Activated T-helper 2 cell treated with anti-CD3 and anti-CD28 coated beads, Interferon-gamma antibody, Interleukin-2, Interleukin-4, amounts not matched to agents 10 μg/mL and 5 μg/mL and 100 μg/mL, durations not matched to agents 14 hours and 24 hours and 36 hours (primary cell): ENCODE results near the gene LINGO1. TPM values are rescaled to one million over a fixed set of nuclear protein-coding genes. Genes with fewer than 3 reads are reported as not detected.

ENCODE experiments used
- DNase-seq: peaks from one replicate; pipeline ENCODE4 v3.0.0; 2021; ENCODE audit warnings: low spot score
- H3K27ac Mint-ChIP-seq: one replicate; pipeline ENCODE4 v1.8.0; 2021; ENCODE audit warnings: mixed read lengths
- H3K27me3 Mint-ChIP-seq: one replicate; pipeline ENCODE4 v1.8.0; 2021; ENCODE audit warnings: low read depth, mixed read lengths
- H3K36me3 Mint-ChIP-seq: one replicate; pipeline ENCODE4 v1.8.0; 2021; ENCODE audit warnings: low read depth, mixed read lengths
- H3K4me1 Mint-ChIP-seq: one replicate; pipeline ENCODE4 v1.8.0; 2021; ENCODE audit warnings: low read depth, mixed read lengths
- H3K4me3 Mint-ChIP-seq: one replicate; pipeline ENCODE4 v1.8.0; 2021; ENCODE audit warnings: low read depth, mild to moderate bottlenecking, moderate library complexity, mixed read lengths
- H3K9me3 Mint-ChIP-seq: one replicate; pipeline ENCODE4 v1.8.0; 2021; ENCODE audit warnings: mixed read lengths
- intact Hi-C: fragments of 100-400 bp; cut with micrococcal nuclease; formaldehyde crosslinking; loops from one replicate; pipeline ENCODE4 v1.15.1; 2023
- total RNA-seq: library from RNA; stranded (reverse); gene quantifications from 2 replicates; pipeline ENCODE4 v1.2.3, GENCODE V29; 2022

The LINGO1 gene
- total RNA-seq, 1 donor from 2014 or later, result not detected

GRCh38 chr15:77625376-77625775 is 7.3 kb downstream of the LINGO1 start:
- Mint-ChIP-seq H3K4me3 (no peak overlapping the region), H3K27ac (no peak overlapping the region), H3K4me1 (no peaks in the 10 kb centered on the region), H3K27me3 (peaks cover 19% of the 10 kb centered on the region), H3K36me3 (no peaks in the 10 kb centered on the region), H3K9me3 (no peaks in the 10 kb centered on the region)
- DNase-seq, result no peak
- intact Hi-C loops, result no loop called here

- H3K27me3 Mint-ChIP-seq, result peaks cover 15% of the 10 kb centered on the region
- intact Hi-C loops, result no loop called here
- DNase-seq, result no peak
- no peaks in the 10 kb centered on the region for H3K36me3 Mint-ChIP-seq
- H3K9me3 Mint-ChIP-seq, result no peaks in the 10 kb centered on the region
- no peak overlapping the region for H3K27ac Mint-ChIP-seq
- no peaks in the 10 kb centered on the region for H3K4me1 Mint-ChIP-seq
- H3K4me3 Mint-ChIP-seq, result no peak overlapping the region
These were observed 7.8 kb downstream of the LINGO1 start for GRCh38 chr15:77624868-77625267.

- no peaks in the 10 kb centered on the region for H3K36me3 Mint-ChIP-seq
- intact Hi-C loops, result no loop called here
- H3K4me1 Mint-ChIP-seq, result no peaks in the 10 kb centered on the region
- peaks cover 6% of the 10 kb centered on the region for H3K27me3 Mint-ChIP-seq
- H3K9me3 Mint-ChIP-seq, result no peaks in the 10 kb centered on the region
- no peak overlapping the region for H3K27ac Mint-ChIP-seq
- no peak for DNase-seq
- no peak overlapping the region for H3K4me3 Mint-ChIP-seq
These were observed 8.8 kb downstream of the LINGO1 start for GRCh38 chr15:77623755-77624524.

DNA sequence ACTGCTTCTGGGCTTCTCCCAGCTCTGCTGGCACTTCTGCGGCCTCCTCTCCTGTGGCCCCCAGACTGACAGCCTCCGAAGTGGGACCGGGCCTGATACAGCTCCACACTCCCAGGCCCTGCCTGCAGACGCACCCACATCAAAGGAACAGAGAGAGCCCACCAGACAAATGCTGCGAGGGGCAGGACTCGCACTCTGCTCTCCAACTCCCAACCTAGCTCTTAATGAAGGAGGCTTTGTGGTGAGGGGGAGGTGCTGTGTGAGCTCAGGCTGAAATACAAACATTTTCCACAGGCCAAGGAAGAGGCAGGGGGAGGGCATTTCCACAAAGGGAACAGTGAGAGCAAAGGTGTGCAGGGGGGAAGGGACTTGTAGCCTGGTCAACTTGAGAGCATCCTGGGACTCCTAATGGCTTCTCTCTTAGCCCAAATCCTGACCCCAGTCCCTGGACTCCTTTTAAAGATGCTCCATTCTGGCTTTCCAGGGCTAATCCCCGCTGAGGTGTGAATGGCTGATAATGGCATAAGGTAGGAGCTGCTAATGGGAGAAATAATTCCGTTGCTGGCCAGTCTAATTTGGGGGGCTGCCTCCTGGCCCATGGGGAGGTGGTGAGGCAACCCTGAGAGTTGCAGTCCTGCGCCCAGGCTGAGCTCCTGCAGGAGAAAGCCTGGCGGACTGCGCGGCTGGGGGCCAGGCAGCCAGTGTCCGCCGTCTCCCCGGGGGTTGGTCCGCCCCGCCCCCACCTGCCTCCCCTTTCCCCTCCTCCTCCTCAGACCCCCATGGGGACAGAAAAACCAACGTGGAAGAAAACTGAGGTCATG is 9.6 kb downstream of the LINGO1 start:
- H3K36me3 Mint-ChIP-seq, result no peaks in the 10 kb centered on the region
- no peak overlapping the region for H3K4me3 Mint-ChIP-seq
- no peak for DNase-seq
- intact Hi-C loops, result no loop called here
- H3K4me1 Mint-ChIP-seq, result no peaks in the 10 kb centered on the region
- no peaks in the 10 kb centered on the region for H3K9me3 Mint-ChIP-seq
- no peak overlapping the region for H3K27ac Mint-ChIP-seq
- peaks cover 3% of the 10 kb centered on the region for H3K27me3 Mint-ChIP-seq

- no peak overlapping the region for H3K27ac Mint-ChIP-seq
- intact Hi-C loops, result no loop called here
- no peak overlapping the region for H3K4me3 Mint-ChIP-seq
- H3K36me3 Mint-ChIP-seq, result no peaks in the 10 kb centered on the region
- H3K4me1 Mint-ChIP-seq, result no peaks in the 10 kb centered on the region
- DNase-seq, result no peak
- no peaks in the 10 kb centered on the region for H3K9me3 Mint-ChIP-seq
- no peaks in the 10 kb centered on the region for H3K27me3 Mint-ChIP-seq
These were observed 10.3 kb downstream of the LINGO1 start for GRCh38 chr15:77622209-77622933.

GRCh38 chr15:77621847-77622208 is 10.9 kb downstream of the LINGO1 start:
- no peak overlapping the region for H3K27ac Mint-ChIP-seq
- H3K4me3 Mint-ChIP-seq, result no peak overlapping the region
- intact Hi-C loops, result no loop called here
- H3K36me3 Mint-ChIP-seq, result no peaks in the 10 kb centered on the region
- no peaks in the 10 kb centered on the region for H3K9me3 Mint-ChIP-seq
- no peak for DNase-seq
- no peaks in the 10 kb centered on the region for H3K4me1 Mint-ChIP-seq
- H3K27me3 Mint-ChIP-seq, result no peaks in the 10 kb centered on the region

DNA sequence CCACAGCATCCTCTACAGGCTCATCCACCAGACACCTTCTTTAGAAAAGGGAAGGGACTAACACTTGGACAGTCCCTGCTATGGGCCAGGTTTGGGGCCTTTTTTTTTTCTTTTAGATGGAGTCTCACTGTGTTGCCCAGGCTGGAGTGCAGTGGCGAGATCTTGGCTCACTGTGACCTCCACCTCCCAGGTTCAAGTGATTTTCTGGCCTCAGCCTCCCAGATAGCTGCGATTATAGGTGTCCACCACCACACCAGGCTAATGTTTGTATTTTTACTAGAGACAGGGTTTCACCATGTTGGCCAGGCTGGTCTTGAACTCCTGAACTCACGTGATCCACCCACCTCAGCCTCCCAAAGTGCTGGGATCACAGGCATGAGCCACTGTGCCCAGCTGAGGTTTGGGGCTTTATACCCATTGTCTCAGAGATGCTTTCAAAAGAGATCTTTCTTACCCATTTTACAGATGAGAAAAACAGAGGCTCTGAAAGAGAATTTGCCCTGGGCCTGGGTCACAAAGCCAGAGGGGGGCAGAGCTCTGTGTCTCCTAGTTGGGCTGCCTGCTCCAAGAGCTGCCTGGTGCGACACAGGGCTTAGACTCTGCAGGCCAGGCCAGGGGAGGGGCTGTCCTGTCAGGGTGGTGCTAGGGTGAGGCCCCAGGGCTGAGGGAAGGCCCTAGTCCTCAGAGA is 11.6 kb downstream of the LINGO1 start:
- no peak for DNase-seq
- intact Hi-C loops, result no loop called here
- H3K27ac Mint-ChIP-seq, result no peak overlapping the region
- no peaks in the 10 kb centered on the region for H3K36me3 Mint-ChIP-seq
- no peaks in the 10 kb centered on the region for H3K27me3 Mint-ChIP-seq
- no peaks in the 10 kb centered on the region for H3K4me1 Mint-ChIP-seq
- H3K4me3 Mint-ChIP-seq, result no peak overlapping the region
- no peaks in the 10 kb centered on the region for H3K9me3 Mint-ChIP-seq

- Mint-ChIP-seq H3K4me1 (no peaks in the 10 kb centered on the region), H3K27ac (no peak overlapping the region)
- intact Hi-C loops, result no loop called here
These were observed 12.4 kb downstream of the LINGO1 start for GRCh38 chr15:77620297-77620696.

GRCh38 chr15:77619883-77620282 is 12.8 kb downstream of the LINGO1 start:
- Mint-ChIP-seq H3K9me3 (no peaks in the 10 kb centered on the region), H3K27ac (no peak overlapping the region), H3K36me3 (no peaks in the 10 kb centered on the region), H3K4me3 (no peak overlapping the region), H3K4me1 (no peaks in the 10 kb centered on the region), H3K27me3 (no peaks in the 10 kb centered on the region)
- DNase-seq, result no peak
- intact Hi-C loops, result no loop called here

More at GRCh38 chr15:77620297-77620696, 12.4 kb downstream of the LINGO1 start:
- Mint-ChIP-seq H3K4me3 (no peak overlapping the region), H3K36me3 (no peaks in the 10 kb centered on the region), H3K9me3 (no peaks in the 10 kb centered on the region), H3K27me3 (no peaks in the 10 kb centered on the region)
- DNase-seq, result no peak

DNA sequence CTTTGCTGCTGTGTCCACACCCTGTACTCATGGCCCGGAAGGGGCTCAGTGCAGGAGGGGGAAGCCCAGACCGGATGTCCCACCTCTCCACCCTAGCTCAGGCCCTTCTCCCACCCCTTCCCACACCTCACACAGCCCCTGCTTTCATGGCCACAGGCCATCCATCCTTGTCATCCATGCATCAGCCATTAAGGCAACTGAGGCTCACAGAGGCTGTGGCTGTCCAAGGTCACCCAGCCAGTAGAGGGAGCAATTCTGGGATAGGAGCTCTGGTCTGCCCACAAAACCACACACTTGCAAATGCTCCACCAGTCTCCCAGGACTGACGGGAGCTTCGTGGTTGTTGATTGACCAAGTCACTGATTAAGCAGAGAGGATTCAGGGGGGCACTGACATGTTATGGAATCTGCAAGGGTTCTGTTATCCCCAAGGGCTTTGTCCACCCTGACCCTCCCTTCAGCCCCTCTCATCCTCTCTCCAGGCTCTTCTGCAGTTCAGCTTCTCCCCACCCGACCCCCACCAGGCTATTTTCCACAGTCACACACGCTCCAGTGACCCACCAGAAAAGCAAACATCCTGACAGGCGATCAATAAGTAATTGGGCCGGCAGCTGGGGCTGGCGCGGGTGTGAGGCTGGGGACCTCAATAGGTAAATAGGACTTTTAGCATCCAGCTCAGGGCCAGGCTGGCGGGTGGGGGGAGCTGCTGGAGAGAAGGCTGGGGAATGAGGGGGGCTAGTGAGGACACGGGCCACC is 15.1 kb downstream of the LINGO1 start:
- Mint-ChIP-seq H3K9me3 (no peaks in the 10 kb centered on the region), H3K27ac (no peak overlapping the region), H3K4me1 (no peaks in the 10 kb centered on the region), H3K36me3 (no peaks in the 10 kb centered on the region), H3K4me3 (no peak overlapping the region), H3K27me3 (no peaks in the 10 kb centered on the region)
- intact Hi-C loops, result no loop called here
- no peak for DNase-seq

DNA sequence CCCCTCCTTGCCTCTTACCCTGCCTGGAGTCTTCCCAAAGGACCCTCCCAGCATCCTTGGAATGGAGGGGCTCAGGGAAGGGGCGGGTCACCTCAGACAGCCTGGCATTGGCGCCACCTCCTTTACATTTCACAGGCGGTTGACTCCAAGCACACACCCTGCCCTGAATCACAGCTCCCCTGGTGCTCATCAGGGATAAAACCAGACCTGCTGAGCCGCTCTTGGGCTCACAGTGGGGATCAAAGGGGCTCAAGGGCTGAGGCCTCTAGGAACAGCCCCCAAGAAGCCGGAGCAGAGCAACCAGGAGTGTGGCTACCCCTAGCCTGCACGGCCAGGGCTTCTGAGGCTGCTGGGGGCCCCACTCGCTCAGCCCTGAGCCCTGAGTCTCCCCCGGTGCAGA is 16.6 kb downstream of the LINGO1 start:
- no peaks in the 10 kb centered on the region for H3K9me3 Mint-ChIP-seq
- no peak overlapping the region for H3K27ac Mint-ChIP-seq
- no peaks in the 10 kb centered on the region for H3K27me3 Mint-ChIP-seq
- no peaks in the 10 kb centered on the region for H3K36me3 Mint-ChIP-seq
- intact Hi-C loops, result no loop called here
- no peak for DNase-seq
- H3K4me1 Mint-ChIP-seq, result no peaks in the 10 kb centered on the region
- no peak overlapping the region for H3K4me3 Mint-ChIP-seq

DNA sequence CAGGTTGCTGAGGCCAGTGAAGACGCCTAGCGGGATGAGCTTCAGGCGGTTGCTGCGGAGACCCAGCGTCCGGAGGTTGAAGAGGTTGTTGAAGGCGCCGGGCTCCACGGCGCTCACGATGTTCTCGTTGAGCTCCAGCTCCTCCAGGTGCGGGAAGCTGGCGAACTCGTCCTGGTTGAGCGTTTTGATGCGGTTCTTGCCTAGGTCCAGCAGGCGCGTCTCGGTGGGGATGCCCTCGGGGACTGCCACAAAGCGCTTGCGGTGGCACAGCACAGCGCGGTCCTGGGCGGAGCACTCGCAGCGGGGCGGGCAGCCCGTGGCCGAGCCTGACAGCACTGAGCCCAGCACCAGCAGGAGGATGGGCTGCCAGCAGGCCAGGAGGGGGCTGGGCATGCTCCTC is 17.2 kb downstream of the LINGO1 start:
- Mint-ChIP-seq H3K9me3 (no peaks in the 10 kb centered on the region), H3K36me3 (no peaks in the 10 kb centered on the region), H3K27ac (no peak overlapping the region), H3K27me3 (no peaks in the 10 kb centered on the region), H3K4me3 (no peak overlapping the region), H3K4me1 (no peaks in the 10 kb centered on the region)
- intact Hi-C loops, result no loop called here
- no peak for DNase-seq
